PC-9 (cell line): Measurements from ENCODE around the gene CAMTA1. TPM values are rescaled to one million over a fixed set of nuclear protein-coding genes. Genes with fewer than 3 reads are reported as not detected.

Source experiments
- BruUV-seq: library from RNA; stranded (reverse); fragments of 400-500 nt; replicated peaks from 2 replicates; lab custom pipeline; 2021; lab: Mats Ljungman, UMichigan
- CTCF ChIA-PET: fragments of 300-600 bp; sonication (Branson Sonifier 250); formaldehyde crosslinking; loops from one replicate; lab custom pipeline; 2022; ENCODE audit warnings: antibody characterized with exemption; lab: Charles Lee
- POLR2A ChIA-PET: fragments of 300-600 bp; sonication (Branson Sonifier 250); formaldehyde crosslinking; loops from one replicate; lab custom pipeline; 2022; ENCODE audit warnings: antibody characterized with exemption; ENCODE audit not compliant: unreplicated experiment; lab: Charles Lee
- DNase-seq, 2 experiments: peaks; one replicate each; pipeline versions ENCODE4 v3.0.0 to v3.0.0-alpha.2; 2015 to 2022; ENCODE audit warnings: mixed read lengths in 1 of 2
- H2AFZ ChIP-seq: fragments of 200-600 bp; sonication (generic); 2 replicates; pipeline ENCODE4 v1.8.1; 2017; ENCODE audit warnings: antibody characterized with exemption
- H3F3A ChIP-seq: fragments of 200-600 bp; sonication (generic); 2 replicates; pipeline ENCODE4 v1.8.1; 2017; ENCODE audit warnings: antibody characterized with exemption, mild to moderate bottlenecking, low read depth; ENCODE audit not compliant: insufficient read depth
- H3K27ac ChIP-seq: fragments of 200-600 bp; sonication (generic); 2 replicates; pipeline ENCODE4 v1.6.1; 2016; ENCODE audit warnings: mixed run types
- H3K27me3 ChIP-seq: fragments of 200-600 bp; sonication (generic); 2 replicates; pipeline ENCODE4 v1.6.1; 2016; ENCODE audit warnings: low read depth, mixed run types; ENCODE audit not compliant: insufficient read depth
- H3K36me3 ChIP-seq: fragments of 200-600 bp; sonication (generic); 2 replicates; pipeline ENCODE4 v1.6.1; 2016; ENCODE audit warnings: low read depth, mixed run types
- H3K4me1 ChIP-seq: fragments of 200-600 bp; sonication (generic); replicated peaks from 2 replicates; pipeline ENCODE4 v1.6.1; 2016; ENCODE audit warnings: mixed run types; ENCODE audit not compliant: insufficient read depth
- H3K4me2 ChIP-seq: fragments of 200-600 bp; sonication (generic); 2 replicates; pipeline ENCODE4 v1.6.1; 2017; ENCODE audit warnings: mixed run types
- H3K4me3 ChIP-seq: fragments of 200-600 bp; sonication (generic); 2 replicates; pipeline ENCODE4 v1.6.1; 2016; ENCODE audit warnings: mixed run types
- H3K79me2 ChIP-seq: fragments of 200-600 bp; sonication (generic); 2 replicates; pipeline ENCODE4 v1.6.1; 2017; ENCODE audit warnings: low read depth, mixed run types
- H3K9me2 ChIP-seq: fragments of 200-600 bp; sonication (generic); 2 replicates; pipeline ENCODE4 v1.8.1; 2017; ENCODE audit warnings: mild to moderate bottlenecking; ENCODE audit not compliant: insufficient read depth
- H3K9me3 ChIP-seq: fragments of 200-600 bp; sonication (generic); 2 replicates; pipeline ENCODE4 v1.8.1; 2016; ENCODE audit warnings: low read depth; ENCODE audit not compliant: insufficient read depth
- H4K20me1 ChIP-seq: fragments of 200-600 bp; sonication (generic); 2 replicates; pipeline ENCODE4 v1.8.1; 2017; ENCODE audit not compliant: insufficient read depth
- EZH2 ChIP-seq: fragments of 200-600 bp; sonication (generic); IDR thresholded peaks from 2 replicates; pipeline ENCODE4 v1.8.0; 2017; ENCODE audit warnings: antibody characterized with exemption, low read depth
- intact Hi-C: fragments of 100-400 bp; cut with micrococcal nuclease; formaldehyde crosslinking; loops from one replicate; pipeline ENCODE4 v1.10.0; 2022; ENCODE audit not compliant: unreplicated experiment
- total RNA-seq: library from RNA; stranded (reverse); gene quantifications from 2 replicates; pipeline ENCODE4 v1.2.3, GENCODE V29; 2021
- TF ChIP-seq, protein P1 (sequence below): fragments of 200-600 bp; sonication (generic); conservative IDR thresholded peaks from 2 replicates; pipeline ENCODE4 v1.6.1; 2017; ENCODE audit warnings: mixed run types, antibody characterized with exemption, mild to moderate bottlenecking, moderate library complexity

Gene CAMTA1
- total RNA-seq, 1 experiment from 2014 or later, result 72.3 TPM

GRCh38 chr1:7584157-7584556 is 798.9 kb downstream of the CAMTA1 start:
- BruUV-seq, result no TSS peak
- TF ChIP-seq, protein P1, sequence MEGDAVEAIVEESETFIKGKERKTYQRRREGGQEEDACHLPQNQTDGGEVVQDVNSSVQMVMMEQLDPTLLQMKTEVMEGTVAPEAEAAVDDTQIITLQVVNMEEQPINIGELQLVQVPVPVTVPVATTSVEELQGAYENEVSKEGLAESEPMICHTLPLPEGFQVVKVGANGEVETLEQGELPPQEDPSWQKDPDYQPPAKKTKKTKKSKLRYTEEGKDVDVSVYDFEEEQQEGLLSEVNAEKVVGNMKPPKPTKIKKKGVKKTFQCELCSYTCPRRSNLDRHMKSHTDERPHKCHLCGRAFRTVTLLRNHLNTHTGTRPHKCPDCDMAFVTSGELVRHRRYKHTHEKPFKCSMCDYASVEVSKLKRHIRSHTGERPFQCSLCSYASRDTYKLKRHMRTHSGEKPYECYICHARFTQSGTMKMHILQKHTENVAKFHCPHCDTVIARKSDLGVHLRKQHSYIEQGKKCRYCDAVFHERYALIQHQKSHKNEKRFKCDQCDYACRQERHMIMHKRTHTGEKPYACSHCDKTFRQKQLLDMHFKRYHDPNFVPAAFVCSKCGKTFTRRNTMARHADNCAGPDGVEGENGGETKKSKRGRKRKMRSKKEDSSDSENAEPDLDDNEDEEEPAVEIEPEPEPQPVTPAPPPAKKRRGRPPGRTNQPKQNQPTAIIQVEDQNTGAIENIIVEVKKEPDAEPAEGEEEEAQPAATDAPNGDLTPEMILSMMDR, result no peak
- no peak for TF ChIP-seq EZH2
- no peaks in the 10 kb centered on the region for H3K36me3 ChIP-seq

DNA sequence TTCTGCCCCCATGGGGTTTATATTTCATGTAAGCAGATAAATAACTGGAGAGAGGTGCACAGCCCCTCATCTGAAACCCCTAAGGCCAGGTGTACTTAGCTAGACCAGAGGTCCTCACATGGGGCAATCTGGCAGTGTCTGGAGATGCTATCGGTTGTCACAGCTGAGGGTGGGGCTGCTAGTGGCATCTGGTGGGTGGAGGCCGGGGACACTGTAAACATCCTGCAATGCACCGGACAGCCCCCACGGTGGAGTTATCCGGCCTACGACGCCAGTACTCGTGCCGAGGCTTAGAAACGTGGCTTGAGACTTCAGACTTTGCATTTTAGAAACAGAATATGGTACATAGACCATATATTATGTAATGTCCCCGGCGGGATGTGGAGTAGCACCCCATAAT is 799.4 kb downstream of the CAMTA1 start:
- BruUV-seq, result no TSS peak
- H3F3A ChIP-seq, result no peaks in the 10 kb centered on the region
- H2AFZ ChIP-seq, result no peak overlapping the region
- no peak overlapping the region for H3K27ac ChIP-seq
- CTCF ChIA-PET, result interaction anchor here (0.6 kb wide), 1 partner anchor 10 kb away, joined by 3 read pairs; no protein-coding TSS in a partner anchor
- TF ChIP-seq, protein P1, result no peak
- TF ChIP-seq EZH2, result no peak
- no peaks in the 10 kb centered on the region for H4K20me1 ChIP-seq
- no peak overlapping the region for H3K4me3 ChIP-seq
- POLR2A ChIA-PET, result no interaction called here
- no peak overlapping the region for H3K4me2 ChIP-seq
- no peak for DNase-seq
- H3K79me2 ChIP-seq, result no peaks in the 10 kb centered on the region
- peaks cover 91% of the 10 kb centered on the region for H3K27me3 ChIP-seq
- intact Hi-C loops, result no loop called here
- no peaks in the 10 kb centered on the region for H3K4me1 ChIP-seq
- no peaks in the 10 kb centered on the region for H3K36me3 ChIP-seq
- H3K9me2 ChIP-seq, result no peaks in the 10 kb centered on the region
- H3K9me3 ChIP-seq, result no peaks in the 10 kb centered on the region

More at GRCh38 chr1:7584157-7584556, 798.9 kb downstream of the CAMTA1 start:
- DNase-seq, result no peak
- H3K4me3 ChIP-seq, result no peak overlapping the region
- no peaks in the 10 kb centered on the region for H4K20me1 ChIP-seq
- peaks cover 89% of the 10 kb centered on the region for H3K27me3 ChIP-seq
- H2AFZ ChIP-seq, result no peak overlapping the region
- H3F3A ChIP-seq, result no peaks in the 10 kb centered on the region
- CTCF ChIA-PET, result no interaction called here
- H3K9me3 ChIP-seq, result no peaks in the 10 kb centered on the region
- POLR2A ChIA-PET, result no interaction called here
- no peaks in the 10 kb centered on the region for H3K79me2 ChIP-seq
- H3K4me1 ChIP-seq, result no peaks in the 10 kb centered on the region
- no peak overlapping the region for H3K4me2 ChIP-seq
- no peak overlapping the region for H3K27ac ChIP-seq
- intact Hi-C loops, result no loop called here
- H3K9me2 ChIP-seq, result no peaks in the 10 kb centered on the region

DNA sequence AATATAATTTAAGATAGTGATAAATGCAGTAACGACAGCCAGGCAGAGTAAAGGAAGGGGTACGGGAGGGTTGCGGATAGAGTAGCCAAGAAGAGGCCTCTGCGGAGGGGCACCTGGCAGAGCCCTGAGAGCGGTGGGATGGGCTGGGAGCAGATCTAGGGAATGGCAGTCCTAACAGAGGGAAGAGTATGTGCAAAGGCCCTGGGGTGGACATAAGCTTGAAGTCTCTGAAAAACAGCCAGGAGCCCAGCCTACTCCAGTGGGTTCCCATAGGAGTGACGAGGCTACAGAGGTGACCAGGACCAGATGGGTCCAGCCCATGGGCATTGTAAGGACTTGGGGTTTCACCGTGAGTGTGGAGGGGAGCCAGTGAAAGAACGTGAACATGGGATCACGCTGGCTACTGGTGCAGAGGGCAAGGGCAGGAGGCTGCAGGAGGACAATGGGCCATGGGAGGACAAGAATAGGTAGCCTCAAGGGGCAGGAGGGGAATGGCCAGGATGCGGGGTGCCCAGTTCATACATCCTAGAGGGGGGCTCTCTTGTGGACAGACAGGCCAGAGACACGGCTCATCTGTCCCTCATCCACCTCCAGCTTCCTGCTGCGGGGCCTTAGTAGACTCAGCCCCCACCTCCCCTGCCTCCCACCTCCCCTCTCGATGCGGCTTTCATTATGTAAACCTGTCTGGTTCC is 800.1 kb downstream of the CAMTA1 start:
- Histone ChIP-seq H3K4me1 (no peaks in the 10 kb centered on the region), H2AFZ (no peak overlapping the region), H4K20me1 (no peaks in the 10 kb centered on the region), H3F3A (no peaks in the 10 kb centered on the region), H3K4me2 (no peak overlapping the region), H3K9me3 (no peaks in the 10 kb centered on the region), H3K27me3 (peaks cover 91% of the 10 kb centered on the region), H3K9me2 (no peaks in the 10 kb centered on the region), H3K27ac (no peak overlapping the region), H3K79me2 (no peaks in the 10 kb centered on the region), H3K36me3 (no peaks in the 10 kb centered on the region), H3K4me3 (no peak overlapping the region)
- intact Hi-C loops, result no loop called here
- no TSS peak for BruUV-seq
- no peak for TF ChIP-seq EZH2
- TF ChIP-seq, protein P1, result no peak
- ChIA-PET CTCF (interaction anchor here (0.6 to 0.7 kb wide), 2 partner anchors 11 to 1490 kb away, joined by 3 read pairs; no protein-coding TSS in a partner anchor), POLR2A (no interaction called here)
- DNase-seq, result no peak
